ENCODE measurements around the gene GPR156.
"Not testable (repeated sequence)": the region's sequence is repeated elsewhere in the genome, so short reads cannot be mapped to it uniquely, and the experiment has no call there.

Gene GPR156

DNA sequence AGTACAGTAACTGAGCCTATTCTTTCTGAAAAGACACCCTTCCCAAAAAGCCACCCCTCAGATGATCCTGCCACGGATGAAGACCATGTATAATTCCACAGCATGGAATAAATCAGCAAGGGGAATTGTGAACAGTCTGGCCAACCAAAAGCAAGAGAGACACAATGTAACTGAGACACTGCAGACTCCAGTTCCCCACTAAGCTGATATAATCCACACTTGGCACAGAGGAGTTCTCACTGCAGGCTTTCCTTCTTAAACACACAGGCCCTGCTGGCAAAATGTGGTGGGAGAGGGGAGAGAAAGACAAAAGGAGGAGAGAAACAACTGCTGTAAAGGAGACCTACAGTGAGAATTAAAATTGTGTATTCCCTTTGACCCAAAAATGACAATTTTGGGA, 12.7 kb downstream of the GPR156 start:
- DNase-seq: peak; percentile 37

DNA sequence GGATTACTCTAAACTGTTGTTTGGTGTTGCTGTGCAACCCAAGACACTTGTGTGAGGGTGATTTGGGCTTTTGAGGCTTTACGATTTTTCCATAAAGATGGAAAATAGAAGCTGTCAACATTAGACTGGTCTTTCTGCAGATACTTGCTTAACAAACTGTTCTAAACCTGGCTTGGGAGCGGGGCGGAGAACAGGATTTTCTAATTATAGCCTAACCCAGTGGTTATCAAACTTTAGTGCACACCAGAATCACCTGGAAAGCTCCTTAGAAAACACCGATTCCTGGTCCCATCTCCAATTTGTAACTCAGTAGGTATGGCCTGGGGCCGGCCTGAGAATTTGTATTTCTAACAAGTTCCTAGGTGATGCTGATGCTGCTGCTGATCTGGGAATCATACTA, 19.0 kb downstream of the GPR156 start:
- no peak for DNase-seq

DNA sequence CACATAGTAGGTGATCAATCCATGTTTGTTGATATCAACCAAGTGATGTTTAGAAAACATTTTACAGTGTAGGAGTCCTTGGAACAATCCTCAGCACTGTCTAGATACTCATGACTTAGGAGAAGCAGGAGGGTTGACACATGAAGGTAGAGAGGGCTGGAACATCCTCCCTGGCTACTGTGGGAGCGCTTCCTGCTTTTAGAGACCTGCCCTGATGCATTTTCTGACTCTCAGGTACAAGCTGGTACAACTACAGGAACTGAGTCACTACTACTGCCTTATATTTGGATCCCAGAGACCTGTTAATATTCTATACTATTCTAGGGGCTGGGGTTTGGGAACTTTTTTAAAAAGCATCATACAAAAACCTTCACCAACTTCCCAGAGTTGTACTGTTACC, 20.1 kb downstream of the GPR156 start:
- no peak for DNase-seq

DNA sequence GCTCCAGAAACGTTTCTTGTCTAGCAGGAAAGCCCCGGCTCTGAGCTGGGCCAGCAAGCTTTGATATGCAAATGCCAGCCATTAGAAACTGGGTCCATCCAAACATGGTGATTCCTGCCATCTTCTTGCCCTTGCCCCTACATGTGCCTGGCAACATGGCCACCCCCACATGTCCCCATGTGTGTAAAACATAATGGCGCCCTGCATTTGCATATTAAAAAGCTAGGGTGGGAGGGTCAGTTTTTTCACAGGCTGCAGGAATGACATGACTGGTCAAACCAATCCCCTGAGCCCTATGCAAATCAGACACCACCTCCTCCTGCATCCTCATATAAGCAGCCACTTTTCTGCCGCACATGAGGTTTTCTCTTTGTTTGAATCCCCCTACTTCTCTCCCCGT, 21.2 kb downstream of the GPR156 start:
- DNase-seq: no peak

DNA sequence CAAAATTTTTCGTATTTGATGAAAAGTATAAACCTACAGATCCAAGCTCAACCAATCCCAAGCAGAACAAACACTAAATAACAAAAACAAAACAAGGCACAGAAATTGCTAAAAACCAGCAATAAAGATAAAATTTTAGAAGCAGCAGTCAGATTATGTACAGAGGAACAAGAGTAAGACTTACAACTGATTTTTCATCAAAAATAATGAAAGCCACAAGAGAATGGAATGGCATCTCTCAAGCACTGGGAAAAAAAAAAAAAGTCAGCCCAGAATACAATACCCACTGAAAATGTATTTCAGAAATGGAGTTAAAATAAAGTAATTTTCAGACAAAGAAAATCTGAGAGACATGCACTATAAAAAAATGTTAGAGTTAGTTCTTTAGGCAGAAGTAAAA, 27.0 kb downstream of the GPR156 start:
- no peak for DNase-seq

DNA sequence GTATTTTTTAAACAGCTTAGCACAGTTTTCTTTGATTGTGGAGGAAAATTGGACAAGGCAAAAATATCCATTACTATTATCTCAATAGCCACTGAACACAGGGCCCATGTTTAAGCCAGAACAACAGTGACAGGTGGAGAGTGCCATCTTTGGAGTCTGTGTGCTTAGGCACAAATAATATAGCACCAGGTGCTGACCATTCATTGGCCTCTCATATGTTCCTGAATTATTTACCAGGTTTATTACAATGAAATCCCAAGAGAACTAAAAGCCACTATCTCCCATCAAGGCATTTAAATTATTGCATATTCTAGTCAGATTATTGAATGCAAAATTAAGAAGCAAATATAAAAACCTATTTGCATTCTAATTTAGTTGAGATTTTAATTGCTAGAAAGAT, 39.6 kb downstream of the GPR156 start:
- no peak for DNase-seq

DNA sequence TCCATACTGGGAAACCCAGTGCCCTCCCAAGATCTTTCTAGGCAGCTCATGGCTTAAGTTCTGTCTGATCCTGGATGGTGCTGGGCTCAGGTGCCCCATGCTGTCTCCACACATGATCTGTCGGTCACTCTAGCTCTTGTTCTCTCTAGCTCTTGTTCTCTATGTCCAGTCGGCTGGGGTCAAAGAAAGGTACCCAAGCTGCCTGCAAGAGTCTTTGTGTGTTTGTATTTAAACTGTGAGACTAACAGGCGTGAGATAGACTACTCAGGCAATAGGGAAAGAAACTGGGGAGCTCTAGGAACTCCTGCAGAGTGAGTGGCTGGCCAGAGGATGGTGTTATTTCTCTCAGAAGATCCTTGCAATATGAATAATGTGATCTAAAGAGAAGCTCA, 40.2 kb downstream of the GPR156 start:
- no peak for DNase-seq

DNA sequence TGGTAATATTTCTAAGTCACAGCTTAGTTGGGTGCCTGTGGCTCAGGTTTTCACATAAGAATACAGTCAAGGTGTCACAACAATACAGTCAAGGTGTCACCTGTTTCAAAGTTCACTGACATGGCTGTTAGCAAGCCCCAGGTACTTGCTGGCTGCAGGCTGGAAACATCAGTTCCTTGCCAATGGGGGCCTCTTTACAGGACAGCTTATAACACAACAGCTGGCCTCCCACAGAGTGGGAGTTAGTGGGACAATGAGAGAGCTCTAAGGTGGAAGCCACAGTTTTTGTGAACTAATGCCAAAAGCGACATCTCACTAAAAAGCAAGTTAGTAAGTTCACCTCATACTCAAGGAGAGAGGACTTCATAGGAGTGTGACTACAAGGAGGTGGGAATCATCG, 45.4 kb downstream of the GPR156 start:
- no peak for DNase-seq

DNA sequence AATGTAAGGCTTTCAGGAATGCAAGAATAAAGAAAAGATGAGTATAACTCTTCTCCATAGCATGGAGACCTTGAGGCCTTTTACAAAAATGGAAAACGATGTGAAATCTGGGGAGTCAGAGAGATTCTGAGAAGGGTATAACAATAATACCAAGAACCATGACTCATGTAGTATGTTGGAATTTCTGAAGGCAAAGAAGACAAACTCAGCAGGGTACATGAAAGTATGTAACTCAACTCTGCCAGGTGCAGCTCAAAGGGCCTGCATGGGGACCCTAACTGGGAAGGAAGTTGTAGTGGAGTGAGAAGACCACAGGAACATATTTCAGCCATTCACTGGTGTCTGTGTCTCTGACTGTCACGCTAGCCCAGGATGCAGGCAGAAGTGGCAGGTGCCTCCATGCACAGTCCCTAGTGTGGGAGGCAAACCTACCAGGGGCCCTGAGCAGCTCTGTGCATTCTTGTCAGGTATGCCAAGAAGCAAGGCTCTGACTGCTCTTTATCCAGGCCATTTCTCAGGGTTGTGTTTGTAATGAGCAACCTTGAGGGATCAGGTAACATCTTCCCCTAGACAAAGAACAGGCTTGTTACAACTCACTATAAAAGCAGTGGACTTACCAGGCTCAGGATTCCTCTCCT, 57.2 kb downstream of the GPR156 start:
- DNase-seq: no peak

DNA sequence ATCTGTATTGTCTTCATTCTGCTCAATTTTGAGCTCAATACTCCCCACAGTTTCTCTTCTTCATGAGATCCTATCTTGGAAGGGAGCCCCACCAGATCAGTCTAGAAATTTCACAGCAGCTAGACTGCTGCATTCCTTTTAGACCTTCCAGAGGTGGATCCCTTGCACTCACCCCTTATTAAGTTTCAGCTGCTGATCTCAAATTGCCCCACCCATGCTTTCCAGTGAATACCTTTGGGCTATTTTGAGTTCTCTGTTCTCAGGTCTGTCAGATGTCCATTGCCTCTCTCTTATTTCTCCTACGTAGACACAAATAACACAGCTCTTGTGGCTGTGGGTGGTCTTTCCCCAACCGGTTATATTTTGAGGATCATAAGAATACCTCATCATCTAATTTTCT, 60.8 kb downstream of the GPR156 start:
- no peak for DNase-seq

DNA sequence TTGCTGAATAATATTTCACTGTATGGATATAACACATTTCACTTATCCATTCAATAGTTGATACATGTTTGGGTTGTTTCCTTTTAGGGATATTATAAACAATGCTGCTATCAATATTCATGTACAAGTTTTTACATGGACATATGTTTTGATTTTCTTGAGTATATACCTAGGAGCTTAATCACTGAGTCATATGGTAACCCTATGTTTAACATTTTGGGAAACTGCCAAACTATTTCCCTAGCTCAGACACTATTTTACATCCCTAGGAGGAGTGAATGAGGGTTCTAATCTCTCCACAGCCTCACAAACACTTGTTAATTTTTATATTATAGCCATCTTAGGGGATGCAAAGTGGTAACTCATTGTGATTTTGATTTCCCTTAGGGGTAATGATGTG, 66.0 kb downstream of the GPR156 start:
- no peak for DNase-seq

DNA sequence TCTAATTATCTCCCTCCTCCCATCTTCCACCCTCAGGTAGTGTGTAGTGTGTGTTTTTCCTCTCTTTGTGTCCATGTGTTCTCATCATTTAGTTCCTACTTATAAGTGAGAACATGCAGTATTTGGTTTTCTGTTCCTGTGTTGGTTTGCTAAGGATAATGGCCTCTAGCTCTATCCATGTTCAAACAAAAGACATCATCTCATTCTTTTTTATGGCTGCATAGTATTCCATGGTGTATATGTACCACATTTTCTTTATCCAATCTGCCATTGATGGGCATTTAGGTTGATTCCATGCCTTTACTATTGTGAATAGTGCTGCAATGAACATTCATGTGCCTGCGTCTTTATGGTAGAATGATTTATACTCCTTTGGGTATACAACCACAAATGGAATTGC, 68.4 kb downstream of the GPR156 start:
- not testable (repeated sequence) for DNase-seq

DNA sequence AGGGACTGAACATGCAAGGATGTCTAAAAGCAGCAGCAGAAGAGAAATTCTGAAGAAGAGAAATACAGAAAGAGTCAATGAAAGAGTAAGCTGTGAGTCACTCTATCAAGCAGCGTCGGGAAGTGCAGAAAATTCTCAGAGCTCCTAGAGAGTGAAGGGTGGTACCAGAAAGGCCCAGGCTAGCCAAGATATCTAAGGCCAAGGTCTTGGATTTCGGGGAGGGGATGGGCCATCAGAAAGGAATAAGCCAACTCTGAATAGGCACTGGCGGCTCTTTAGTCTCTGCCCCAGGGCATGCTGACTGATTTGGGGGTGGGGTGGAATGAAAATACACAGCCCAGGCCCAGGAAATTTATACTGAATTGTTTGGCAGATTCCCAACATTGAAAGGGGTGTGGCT, 70.8 kb downstream of the GPR156 start:
- DNase-seq: no peak

DNA sequence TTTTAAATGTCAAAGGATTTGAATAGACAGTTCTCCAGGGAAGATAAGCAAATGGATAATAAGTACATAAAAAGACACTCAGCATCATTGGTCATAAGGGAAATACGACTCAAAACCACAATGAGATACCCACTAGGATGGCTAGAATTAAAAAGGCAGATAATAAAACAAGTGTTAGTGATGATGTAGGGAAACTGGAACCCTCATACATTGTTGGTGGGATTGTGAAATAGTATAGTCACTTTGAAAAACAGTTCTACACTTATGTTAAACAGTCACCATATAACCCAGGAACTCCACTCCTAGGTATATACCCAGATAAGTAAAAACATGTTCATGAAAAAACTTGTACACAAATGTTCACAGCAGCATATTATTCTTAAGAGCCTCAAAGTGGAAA, 72.5 kb downstream of the GPR156 start:
- no peak for DNase-seq

DNA sequence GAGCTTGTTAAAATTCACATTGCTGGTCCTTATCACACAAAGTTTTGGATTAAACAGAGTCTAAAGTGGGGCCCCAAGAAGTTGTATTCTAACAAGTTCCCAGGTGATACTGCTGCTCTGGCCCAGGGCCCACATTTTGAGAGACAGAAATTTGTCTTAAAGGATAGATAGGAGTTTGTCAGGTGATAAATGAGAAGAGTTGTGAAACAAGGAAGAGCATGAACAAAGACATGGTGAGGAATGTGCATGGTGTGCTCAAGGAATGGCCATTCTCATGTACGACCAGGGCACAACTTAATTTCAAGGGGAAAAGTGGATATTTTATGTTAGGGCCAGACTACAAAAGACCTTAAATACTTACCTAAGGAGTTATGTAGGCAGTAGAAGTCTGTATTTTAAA, 75.6 kb downstream of the GPR156 start:
- DNase-seq: no peak

DNA sequence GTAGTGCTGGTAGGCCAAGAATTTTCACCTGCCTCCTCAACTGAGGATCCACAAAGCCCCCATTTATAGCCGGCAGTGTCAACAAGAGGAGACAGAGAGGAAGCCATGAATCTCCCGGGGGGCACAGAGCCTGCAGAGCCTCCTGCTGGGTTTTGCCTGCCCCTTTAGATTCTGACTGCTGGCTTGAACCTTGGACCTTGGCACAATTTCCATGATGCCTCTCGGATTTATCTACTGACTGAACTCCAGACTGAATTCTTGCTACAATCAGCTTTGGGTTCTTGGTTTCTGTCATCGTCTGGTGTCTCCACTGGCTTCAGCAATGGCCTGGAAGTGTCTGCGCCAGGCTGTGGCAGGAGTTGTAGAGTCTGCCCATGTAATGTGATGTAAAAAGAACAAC, 80.7 kb downstream of the GPR156 start:
- DNase-seq: no peak

DNA sequence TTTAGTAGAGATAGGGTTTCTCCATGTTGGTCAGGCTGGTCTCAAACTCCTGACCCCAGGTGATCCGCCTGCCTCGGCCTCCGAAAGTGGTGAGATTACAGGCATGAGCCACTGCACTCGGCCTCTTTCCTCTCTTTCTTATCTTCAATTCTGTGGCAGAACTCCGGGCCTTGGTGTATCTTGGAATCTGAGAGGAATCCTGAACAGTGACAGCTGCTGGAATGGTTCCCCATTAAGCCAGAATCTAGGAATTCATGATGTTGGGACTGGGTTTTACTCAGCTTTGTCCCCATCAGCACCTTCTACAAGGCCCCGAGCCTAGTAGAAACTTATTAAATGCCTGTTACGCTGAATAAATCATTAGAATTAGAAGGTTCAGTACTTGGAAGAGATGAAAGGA, 81.4 kb downstream of the GPR156 start:
- no peak for DNase-seq

DNA sequence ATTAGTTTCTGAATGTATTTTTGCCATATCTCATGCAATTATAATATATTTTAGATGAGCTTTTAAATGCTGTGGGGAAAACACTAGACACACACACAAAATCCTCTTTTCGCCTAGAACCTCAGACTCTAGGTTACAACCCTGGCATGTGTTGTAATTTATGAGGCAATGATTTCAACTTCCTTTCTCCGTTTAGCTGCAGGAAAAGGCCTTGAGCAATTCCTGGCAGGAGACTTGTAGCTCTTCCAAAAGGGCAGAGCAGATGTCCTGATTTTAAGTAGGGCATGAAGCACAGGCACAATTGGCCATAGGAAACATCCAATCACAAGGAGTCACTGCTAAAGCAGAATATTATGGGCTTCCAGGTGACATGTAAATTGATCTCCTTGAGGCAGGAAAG, 82.0 kb downstream of the GPR156 start:
- peak; percentile 33 for DNase-seq

DNA sequence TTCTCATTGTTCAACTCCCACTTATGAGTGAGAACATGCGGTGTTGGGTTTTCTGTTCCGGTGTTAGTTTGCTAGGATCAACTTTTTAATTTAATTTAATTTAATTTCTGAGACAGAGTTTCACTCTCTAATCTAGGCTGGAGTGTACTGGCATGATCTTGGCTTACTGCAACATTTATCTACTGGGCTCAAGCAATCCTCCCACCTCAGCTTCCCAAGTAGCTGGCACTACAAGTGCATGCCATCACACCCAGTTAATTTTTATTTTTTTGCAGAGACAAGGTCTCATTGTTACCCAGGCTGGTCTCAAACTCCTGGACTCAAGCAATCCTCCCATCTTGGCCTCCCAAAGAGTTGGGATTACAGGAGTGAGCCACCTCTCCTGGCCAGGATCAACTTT, 82.7 kb downstream of the GPR156 start:
- no peak for DNase-seq

DNA sequence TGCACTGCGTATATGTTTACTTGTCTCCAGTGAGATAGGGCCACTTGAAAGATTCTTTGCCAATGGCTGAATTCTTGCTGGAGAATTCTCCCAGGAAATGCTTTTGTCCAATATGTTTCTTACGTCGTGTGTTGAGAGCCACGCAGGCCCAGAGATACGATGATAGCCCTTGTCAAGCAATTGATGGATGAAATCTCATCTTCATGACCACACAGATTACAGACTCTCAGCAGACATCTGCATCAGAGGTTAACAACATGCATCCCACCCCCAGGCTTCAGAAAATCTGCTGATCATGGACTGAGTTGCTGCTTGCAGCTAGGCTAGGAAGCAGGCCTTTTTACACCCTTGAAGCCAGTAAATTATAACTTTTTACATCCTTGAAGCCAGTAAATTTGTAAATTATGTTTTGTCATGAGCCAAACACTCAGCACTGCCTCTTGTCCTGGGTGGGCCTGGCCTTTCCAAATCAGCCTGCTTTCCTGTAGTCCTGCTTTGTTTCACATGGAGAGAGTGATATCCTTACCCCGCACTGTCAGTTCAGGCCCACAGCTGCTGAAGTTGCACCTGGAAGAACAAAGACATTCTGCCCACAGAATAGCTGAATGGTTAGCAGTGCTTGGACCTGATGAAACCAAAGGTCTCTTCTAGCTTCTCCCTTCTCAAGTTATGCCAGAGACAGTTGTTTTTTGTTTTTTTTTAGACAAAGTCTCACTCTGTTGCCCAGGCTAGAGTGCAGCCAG, 84.4 kb downstream of the GPR156 start:
- DNase-seq: no peak

DNA sequence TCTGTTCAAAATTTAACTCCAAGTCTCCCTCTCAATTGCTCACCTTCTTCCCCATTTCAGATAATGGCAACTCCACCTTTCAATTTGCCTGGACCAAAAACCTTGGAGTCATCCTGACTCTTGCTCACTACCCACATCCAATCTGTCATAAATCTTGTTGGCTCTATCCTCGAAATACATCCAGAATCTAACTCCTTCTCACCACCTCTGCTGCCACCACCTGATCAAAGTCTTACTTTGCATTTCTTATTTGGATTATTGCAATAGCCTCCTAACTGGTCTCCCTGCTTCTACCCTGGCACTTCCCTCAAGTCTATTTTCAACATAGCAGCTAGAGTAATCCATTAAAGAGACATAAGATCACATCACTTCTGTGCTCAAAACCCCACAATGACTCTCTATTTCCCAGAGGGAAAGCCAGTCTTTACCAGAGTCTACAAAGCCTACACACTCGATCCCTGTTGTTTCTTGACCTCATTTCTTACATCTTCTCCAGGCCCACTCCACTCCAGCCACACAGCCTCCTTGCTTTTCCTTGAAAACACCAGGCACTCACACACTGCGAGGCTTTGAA, 86.6 kb downstream of the GPR156 start:
- no peak for DNase-seq

DNA sequence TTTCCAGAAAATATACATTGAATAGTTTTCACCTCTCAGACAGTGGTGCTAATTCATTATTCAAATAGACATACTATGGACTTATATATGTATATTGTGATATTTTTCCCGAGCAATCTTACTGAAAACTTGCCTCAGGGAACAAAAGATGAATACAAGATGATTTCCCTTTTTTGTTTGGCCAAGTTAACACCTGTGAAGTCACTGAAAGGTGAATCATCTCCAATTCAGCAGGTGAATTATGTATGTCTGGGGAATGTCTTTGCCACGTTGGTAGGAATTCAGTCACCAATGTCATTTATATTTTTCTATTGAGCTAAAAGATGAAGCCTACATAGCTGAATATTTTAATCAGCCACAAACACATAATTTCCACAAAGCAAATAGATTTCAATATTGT, 88.2 kb downstream of the GPR156 start:
- DNase-seq: no peak

DNA sequence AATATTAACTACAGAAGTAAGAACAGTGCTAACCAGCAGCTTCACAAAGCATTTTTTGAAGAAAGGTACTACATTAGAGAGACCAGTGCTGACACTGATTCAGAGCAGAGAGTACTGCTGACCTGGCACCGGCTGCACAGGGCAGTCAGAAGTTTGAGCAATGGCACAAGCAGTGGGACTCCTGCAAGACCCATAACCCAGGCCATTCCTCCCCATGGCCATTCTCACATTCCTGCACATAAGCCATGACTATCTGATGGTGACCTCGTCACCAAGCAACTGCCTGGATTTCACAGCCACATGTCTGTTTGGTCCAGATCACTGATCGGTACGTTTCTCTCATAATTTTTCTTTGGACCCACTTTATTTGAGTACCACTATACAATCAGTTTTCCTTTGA, 88.7 kb downstream of the GPR156 start:
- no peak for DNase-seq

DNA sequence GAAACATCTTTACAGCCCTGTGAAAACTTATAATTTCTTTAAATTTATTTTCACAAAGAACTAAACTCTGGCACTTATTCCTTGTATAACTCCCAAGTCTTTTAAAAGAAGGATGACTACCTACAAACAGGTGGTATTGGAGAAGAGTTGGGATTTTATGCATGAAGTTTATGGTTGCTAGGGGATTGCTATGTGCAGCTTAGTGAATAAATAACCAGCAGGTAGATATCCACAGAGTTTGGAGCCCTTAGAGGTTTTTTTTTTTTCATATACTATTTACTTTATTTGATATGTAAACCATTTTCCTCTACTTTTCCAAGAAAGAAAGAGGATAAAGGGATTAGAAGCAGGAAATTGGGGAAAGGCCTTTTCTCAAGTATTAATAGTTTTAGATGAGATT, 91.5 kb downstream of the GPR156 start:
- DNase-seq: no peak

DNA sequence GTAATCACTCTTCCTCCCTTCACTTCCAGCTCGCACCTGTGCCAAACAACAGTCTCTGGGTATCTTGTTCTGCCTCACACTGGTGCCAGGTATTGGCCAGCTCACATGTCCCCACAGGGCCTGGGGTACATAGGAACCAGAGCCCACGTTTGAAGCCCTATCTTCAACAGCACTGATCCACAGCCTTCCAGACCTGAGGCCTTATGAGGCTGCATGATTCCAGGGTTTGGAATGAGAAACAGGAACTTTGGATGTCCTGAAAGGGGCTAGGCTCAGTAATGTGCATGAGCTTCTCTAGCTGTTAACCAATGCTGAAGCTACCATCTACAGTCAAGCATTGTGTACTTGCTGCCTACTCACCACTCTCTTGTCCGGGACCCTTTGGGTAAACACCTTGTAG, 92.4 kb downstream of the GPR156 start:
- DNase-seq: no peak
